ENCODE data around the gene ZNF311. TPM values are rescaled to one million over a fixed set of nuclear protein-coding genes. Genes with fewer than 3 reads are reported as not detected.
A peak's percentile ranks its signal among the peaks of the same experiment; 100 is the strongest.

The ZNF311 gene
- total RNA-seq, 3 donors from 2014 or later = 1.8 to 2.9 (median 2.6) TPM

DNA sequence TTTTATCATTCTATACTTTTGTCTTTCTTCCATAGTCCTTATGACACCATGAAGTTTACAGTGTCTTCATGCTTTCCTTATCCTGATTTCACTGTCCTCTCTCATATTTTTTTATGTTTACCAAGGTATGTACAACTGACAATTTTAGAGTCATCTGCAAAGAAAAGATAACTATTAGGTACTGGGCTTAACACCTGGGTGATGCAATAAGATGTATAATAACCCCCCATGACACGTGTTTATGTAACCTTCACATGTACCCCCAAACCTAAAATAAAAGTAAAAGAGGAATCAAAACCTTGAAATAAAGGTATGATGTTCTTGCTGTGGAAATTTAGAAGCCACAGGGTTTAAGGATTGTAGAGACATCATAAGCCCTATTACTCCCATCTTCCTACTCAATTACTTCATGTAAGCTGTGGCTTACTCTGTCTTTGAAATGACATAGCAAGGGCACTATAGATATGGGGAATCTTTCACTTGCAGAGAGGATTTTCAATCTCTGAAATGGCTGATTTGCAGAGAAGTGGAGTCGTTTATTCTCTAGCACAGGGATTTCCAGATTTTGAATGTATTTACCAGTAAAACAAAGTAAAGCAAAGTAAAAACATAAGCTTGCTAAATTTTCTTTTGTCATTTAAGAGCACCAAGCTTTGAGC is 20.9 kb upstream of the ZNF311 start:
- ATAC-seq = no peak

DNA sequence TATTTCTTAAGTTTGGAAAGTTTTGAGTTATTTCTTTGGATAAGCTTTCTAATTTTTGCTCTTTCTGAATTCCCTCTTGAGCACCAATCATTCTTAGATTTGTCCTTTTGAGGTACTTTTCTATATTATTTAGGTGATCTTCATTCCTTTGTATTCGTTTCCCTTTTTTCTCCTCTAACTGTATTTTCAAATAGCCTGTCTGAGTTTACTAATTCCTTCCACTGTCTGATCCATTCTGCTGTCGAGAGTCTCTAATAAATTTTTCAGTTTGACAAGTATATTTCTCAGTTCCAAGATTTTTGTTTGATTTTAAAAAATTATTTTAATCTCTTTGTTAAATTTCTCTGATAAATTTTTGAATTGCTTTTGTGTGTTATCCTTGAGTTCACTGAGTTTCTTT is 16.3 kb upstream of the ZNF311 start:
- DNase-seq = no peak
- no peaks in the 10 kb centered on the region for H3K36me3 ChIP-seq (ENCODE audit: low read depth)
- intact Hi-C loops (cut with DNase I, micrococcal nuclease) = no loop called here
- no peak for ATAC-seq
- peaks cover 2% of the 10 kb centered on the region for H3K4me1 ChIP-seq (ENCODE audit: low read depth)
- H3K4me3 ChIP-seq = no peak overlapping the region
- H3K9me3 ChIP-seq = no peaks in the 10 kb centered on the region
- TF ChIP-seq, protein P1, sequence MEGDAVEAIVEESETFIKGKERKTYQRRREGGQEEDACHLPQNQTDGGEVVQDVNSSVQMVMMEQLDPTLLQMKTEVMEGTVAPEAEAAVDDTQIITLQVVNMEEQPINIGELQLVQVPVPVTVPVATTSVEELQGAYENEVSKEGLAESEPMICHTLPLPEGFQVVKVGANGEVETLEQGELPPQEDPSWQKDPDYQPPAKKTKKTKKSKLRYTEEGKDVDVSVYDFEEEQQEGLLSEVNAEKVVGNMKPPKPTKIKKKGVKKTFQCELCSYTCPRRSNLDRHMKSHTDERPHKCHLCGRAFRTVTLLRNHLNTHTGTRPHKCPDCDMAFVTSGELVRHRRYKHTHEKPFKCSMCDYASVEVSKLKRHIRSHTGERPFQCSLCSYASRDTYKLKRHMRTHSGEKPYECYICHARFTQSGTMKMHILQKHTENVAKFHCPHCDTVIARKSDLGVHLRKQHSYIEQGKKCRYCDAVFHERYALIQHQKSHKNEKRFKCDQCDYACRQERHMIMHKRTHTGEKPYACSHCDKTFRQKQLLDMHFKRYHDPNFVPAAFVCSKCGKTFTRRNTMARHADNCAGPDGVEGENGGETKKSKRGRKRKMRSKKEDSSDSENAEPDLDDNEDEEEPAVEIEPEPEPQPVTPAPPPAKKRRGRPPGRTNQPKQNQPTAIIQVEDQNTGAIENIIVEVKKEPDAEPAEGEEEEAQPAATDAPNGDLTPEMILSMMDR (IDR thresholded peaks at IDR 0.05) = no peak

More for the DNA sequence above, 20.9 kb upstream of the ZNF311 start:
- no peak overlapping the region for H3K4me3 ChIP-seq
- TF ChIP-seq, protein P1 (IDR thresholded peaks at IDR 0.05) = no peak
- no peaks in the 10 kb centered on the region for H3K9me3 ChIP-seq
- no peak for DNase-seq
- intact Hi-C loops (cut with DNase I, micrococcal nuclease) = no loop called here
- no peaks in the 10 kb centered on the region for H3K4me1 ChIP-seq (ENCODE audit: low read depth)
- H3K36me3 ChIP-seq (ENCODE audit: low read depth) = no peaks in the 10 kb centered on the region

DNA sequence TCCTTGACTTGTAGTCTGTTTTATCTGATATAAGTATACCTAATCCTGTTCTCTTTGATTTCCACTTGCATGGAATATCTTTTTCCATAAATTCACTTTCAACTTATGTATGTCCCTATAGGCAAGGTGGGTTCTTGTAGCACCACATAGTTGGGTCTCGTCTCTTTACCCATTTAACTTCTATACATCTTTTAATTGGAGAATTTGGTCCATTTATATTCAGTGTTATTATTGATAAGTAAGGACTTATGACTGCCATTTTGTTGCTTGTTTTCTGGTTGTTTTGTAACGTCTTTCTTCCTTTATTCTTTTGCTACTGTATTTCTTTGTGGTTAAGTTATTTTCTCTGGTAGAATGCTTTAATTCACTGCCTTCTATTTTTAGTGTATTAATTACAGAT is 14.5 kb upstream of the ZNF311 start:
- Histone ChIP-seq H3K36me3 (ENCODE audit: low read depth) (no peaks in the 10 kb centered on the region), H3K4me1 (ENCODE audit: low read depth) (peaks cover 4% of the 10 kb centered on the region), H3K9me3 (no peaks in the 10 kb centered on the region), H3K4me3 (no peak overlapping the region)
- no peak for ATAC-seq
- intact Hi-C loops (cut with DNase I, micrococcal nuclease) = loop anchor here (5.0 kb wide), 2 partner anchors 182 to 332 kb away; no protein-coding TSS in a partner anchor
- TF ChIP-seq, protein P1 (IDR thresholded peaks at IDR 0.05) = no peak
- DNase-seq = no peak

DNA sequence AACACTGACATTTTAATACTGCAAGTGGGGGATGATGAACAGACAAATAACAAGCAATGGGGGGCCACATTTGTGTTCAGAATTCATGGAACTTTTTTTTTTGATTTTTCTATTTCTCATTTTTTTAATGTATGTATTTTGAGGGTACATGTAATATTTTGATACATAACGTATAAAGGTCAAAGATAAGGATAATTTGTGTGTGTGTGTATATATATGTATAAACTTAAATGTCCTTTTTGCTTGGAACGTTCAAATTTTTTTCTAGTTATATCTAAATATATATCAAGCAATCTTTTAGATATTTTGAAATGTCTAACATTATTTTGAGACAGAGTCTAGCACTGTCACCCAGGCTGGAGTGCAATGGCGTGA is 12.3 kb upstream of the ZNF311 start:
- Histone ChIP-seq H3K4me3 (no peak overlapping the region), H3K4me1 (ENCODE audit: low read depth) (peaks cover 4% of the 10 kb centered on the region), H3K36me3 (ENCODE audit: low read depth) (no peaks in the 10 kb centered on the region), H3K9me3 (no peaks in the 10 kb centered on the region)
- intact Hi-C loops (cut with DNase I, micrococcal nuclease) = loop anchor here (2.0 to 5.0 kb wide), 3 partner anchors 179 to 330 kb away; no protein-coding TSS in a partner anchor
- DNase-seq (no peak), ATAC-seq (no peak)
- TF ChIP-seq, protein P1 (IDR thresholded peaks at IDR 0.05) = no peak

DNA sequence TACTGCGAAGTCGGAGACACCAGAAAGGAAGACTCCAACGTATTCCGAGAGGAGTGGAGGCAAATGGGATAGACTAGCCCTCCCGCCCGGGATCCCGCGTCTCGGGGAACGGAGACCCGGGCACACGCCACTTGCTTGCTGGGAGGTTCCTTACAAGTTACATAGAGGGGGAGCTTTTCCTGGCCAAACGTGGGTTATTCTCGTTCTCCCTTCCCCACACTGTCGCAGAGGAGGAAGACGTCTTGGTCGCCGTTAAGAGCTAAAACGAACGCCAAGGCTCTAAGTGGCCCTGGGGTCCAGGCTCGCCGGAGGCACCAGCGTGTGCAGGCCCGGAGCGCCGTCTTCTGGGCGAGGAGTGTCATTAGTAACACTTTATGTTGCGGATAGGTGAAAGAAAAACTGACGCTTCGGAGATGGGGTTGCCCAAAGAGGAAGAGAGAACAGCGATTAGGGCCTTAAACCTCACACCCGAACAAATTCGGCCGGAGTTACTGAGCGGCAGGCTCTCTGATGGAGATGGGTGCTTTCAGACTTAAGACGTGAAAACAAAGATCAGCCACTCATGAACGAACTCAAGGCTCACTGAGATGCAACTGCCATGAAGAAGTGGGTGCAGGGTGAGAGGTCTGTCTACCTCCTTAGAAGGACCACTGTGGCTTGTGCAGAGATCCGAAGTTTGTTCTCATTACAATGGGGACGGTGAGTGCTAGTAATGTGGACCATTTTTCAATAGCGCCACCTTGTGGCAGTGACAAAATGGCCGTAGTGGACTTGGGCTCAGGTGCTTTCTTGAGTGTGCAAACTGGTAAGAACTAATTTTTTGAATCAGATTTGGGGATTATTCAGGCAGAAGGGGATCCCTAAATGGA is 11.7 kb upstream of the ZNF311 start:
- Histone ChIP-seq H3K9me3 (no peaks in the 10 kb centered on the region), H3K4me3 (no peak overlapping the region), H3K4me1 (ENCODE audit: low read depth) (peaks cover 4% of the 10 kb centered on the region), H3K36me3 (ENCODE audit: low read depth) (no peaks in the 10 kb centered on the region)
- TF ChIP-seq, protein P1 (IDR thresholded peaks at IDR 0.05) = peak; percentile 69
- peak; percentile 73 to 97 (median 81) for DNase-seq
- ATAC-seq = peak; percentile 96
- intact Hi-C loops (cut with DNase I, micrococcal nuclease) = loop anchor here (2.0 to 5.0 kb wide), 3 partner anchors 178 to 329 kb away; no protein-coding TSS in a partner anchor

Data from mucosa of descending colon (tissue), 3 donors.